ENCODE data around the gene APOL1. TPM values are rescaled to one million over a fixed set of nuclear protein-coding genes. Genes with fewer than 3 reads are reported as not detected.
"Not testable (repeated sequence)": the region's sequence is repeated elsewhere in the genome, so short reads cannot be mapped to it uniquely, and the experiment has no call there.

Gene APOL1
- polyA plus RNA-seq, 1 experiment = 1.9 TPM

GRCh38 chr22:36228944-36229343 is 24.0 kb upstream of the APOL1 start:
- H3K27me3 ChIP-seq (ENCODE audit: control insufficient read depth, insufficient read depth, low read length) = no peaks in the 10 kb centered on the region
- DNase-seq (ENCODE audit: low read depth) = no peak
- POLR2A ChIA-PET = no interaction called here
- H3K4me3 ChIP-seq (ENCODE audit: low read depth, low read length) = no peak overlapping the region
- TF ChIP-seq CTCF (IDR thresholded peaks at IDR 0.05; ENCODE audit: insufficient read depth, low read depth, low read length) = no peak
- CTCF ChIA-PET = interaction anchor here (1.9 to 2.9 kb wide), 2 partner anchors 11 to 34 kb away, joined by 7 to 8 read pairs; partner anchors contain the start of gene APOL2
- peaks cover 28% of the 10 kb centered on the region for H3K36me3 ChIP-seq (ENCODE audit: control insufficient read depth, insufficient read depth, low read length)

GRCh38 chr22:36229649-36230048 is 23.3 kb upstream of the APOL1 start:
- CTCF ChIA-PET = interaction anchor here (2.9 kb wide), 1 partner anchor 10 kb away, joined by 8 read pairs; the partner anchor contains the start of gene APOL2
- H3K27me3 ChIP-seq (ENCODE audit: control insufficient read depth, insufficient read depth, low read length); H3K4me3 ChIP-seq (ENCODE audit: low read depth, low read length); POLR2A ChIA-PET; DNase-seq (ENCODE audit: low read depth): not testable (repeated sequence)
- peaks cover 28% of the 10 kb centered on the region for H3K36me3 ChIP-seq (ENCODE audit: control insufficient read depth, insufficient read depth, low read length)

GRCh38 chr22:36231051-36231450 is 21.9 kb upstream of the APOL1 start:
- H3K4me3 ChIP-seq (ENCODE audit: low read depth, low read length); H3K27me3 ChIP-seq (ENCODE audit: control insufficient read depth, insufficient read depth, low read length); POLR2A ChIA-PET; CTCF ChIA-PET; DNase-seq (ENCODE audit: low read depth): not testable (repeated sequence)
- peaks cover 28% of the 10 kb centered on the region for H3K36me3 ChIP-seq (ENCODE audit: control insufficient read depth, insufficient read depth, low read length)

- ChIA-PET CTCF (no interaction called here), POLR2A (no interaction called here)
- no peaks in the 10 kb centered on the region for H3K27me3 ChIP-seq (ENCODE audit: control insufficient read depth, insufficient read depth, low read length)
- peaks cover 24% of the 10 kb centered on the region for H3K36me3 ChIP-seq (ENCODE audit: control insufficient read depth, insufficient read depth, low read length)
- no peak overlapping the region for H3K4me3 ChIP-seq (ENCODE audit: low read depth, low read length)
- TF ChIP-seq CTCF (IDR thresholded peaks at IDR 0.05; ENCODE audit: insufficient read depth, low read depth, low read length) = no peak
- no peak for DNase-seq (ENCODE audit: low read depth)
These were observed 20.1 kb upstream of the APOL1 start for GRCh38 chr22:36232715-36233401.

- ChIA-PET POLR2A (no interaction called here), CTCF (no interaction called here)
- no peak for TF ChIP-seq CTCF (IDR thresholded peaks at IDR 0.05; ENCODE audit: insufficient read depth, low read depth, low read length)
- DNase-seq (ENCODE audit: low read depth) = no peak
- Histone ChIP-seq H3K4me3 (ENCODE audit: low read depth, low read length) (no peak overlapping the region), H3K27me3 (ENCODE audit: control insufficient read depth, insufficient read depth, low read length) (no peaks in the 10 kb centered on the region), H3K36me3 (ENCODE audit: control insufficient read depth, insufficient read depth, low read length) (peaks cover 23% of the 10 kb centered on the region)
These were observed 19.1 kb upstream of the APOL1 start for GRCh38 chr22:36233796-36234195.

- Histone ChIP-seq H3K36me3 (ENCODE audit: control insufficient read depth, insufficient read depth, low read length) (peaks cover 20% of the 10 kb centered on the region), H3K27me3 (ENCODE audit: control insufficient read depth, insufficient read depth, low read length) (no peaks in the 10 kb centered on the region), H3K4me3 (ENCODE audit: low read depth, low read length) (no peak overlapping the region)
- CTCF ChIA-PET = no interaction called here
- POLR2A ChIA-PET = no interaction called here
- TF ChIP-seq CTCF (IDR thresholded peaks at IDR 0.05; ENCODE audit: insufficient read depth, low read depth, low read length) = no peak
- DNase-seq (ENCODE audit: low read depth) = no peak
These were observed 18.7 kb upstream of the APOL1 start for GRCh38 chr22:36234213-36234612.

Data from BJ (cell line).